ENCODE measurements around the gene SLC35A4.
A peak's percentile ranks its signal among the peaks of the same experiment; 100 is the strongest.

SLC35A4 gene

GRCh38 chr5:140564196-140565023 lies at the start of gene SLC35A4, which contains the start of gene APBB3:
TSS of gene SLC35A4 (plus strand) at chr5:140564828. CDS start at chr5:140567170, 2,342 bp downstream.
TSS of gene APBB3 (minus strand) at chr5:140564598. CDS start at chr5:140564245, 353 bp downstream.
- DNase-seq, result peak; percentile 99

- DNase-seq, result no peak
These were observed 40.6 kb upstream of the SLC35A4 start for GRCh38 chr5:140524003-140524402.

GRCh38 chr5:140540227-140540626 lies 24.4 kb upstream of the SLC35A4 start:
- DNase-seq, result no peak

GRCh38 chr5:140542972-140543371 lies 21.7 kb upstream of the SLC35A4 start:
- DNase-seq, result no peak

GRCh38 chr5:140544986-140545385 lies 19.6 kb upstream of the SLC35A4 start:
- DNase-seq, result no peak

- DNase-seq, result no peak
These were observed 19.0 kb upstream of the SLC35A4 start for GRCh38 chr5:140545606-140546005.

- DNase-seq, result no peak
These were observed 17.6 kb upstream of the SLC35A4 start for GRCh38 chr5:140546851-140547507.

- peak; percentile 88 for DNase-seq
These were observed 16.9 kb upstream of the SLC35A4 start, which contains the start of gene EIF4EBP3 for GRCh38 chr5:140547508-140548299. TSS of gene EIF4EBP3 (plus strand) at chr5:140547662. CDS start at chr5:140547738, 76 bp downstream.

GRCh38 chr5:140548300-140548688 lies 16.3 kb upstream of the SLC35A4 start:
- DNase-seq, result no peak

GRCh38 chr5:140548791-140549190 lies 15.8 kb upstream of the SLC35A4 start:
- DNase-seq, result no peak

- DNase-seq, result peak; percentile 25
These were observed 15.1 kb upstream of the SLC35A4 start for GRCh38 chr5:140549237-140550144.

GRCh38 chr5:140550147-140551079 lies 14.2 kb upstream of the SLC35A4 start:
- no peak for DNase-seq

GRCh38 chr5:140551872-140552271 lies 12.8 kb upstream of the SLC35A4 start:
- no peak for DNase-seq

- DNase-seq, result no peak
These were observed 11.0 kb upstream of the SLC35A4 start for GRCh38 chr5:140553657-140554056.

- DNase-seq, result no peak
These were observed 10.2 kb upstream of the SLC35A4 start for GRCh38 chr5:140554454-140554853.

- DNase-seq, result peak; percentile 25
These were observed 8.8 kb upstream of the SLC35A4 start for GRCh38 chr5:140555747-140556312.

GRCh38 chr5:140556438-140556837 lies 8.2 kb upstream of the SLC35A4 start:
- no peak for DNase-seq

- peak; percentile 88 for DNase-seq
These were observed 7.4 kb upstream of the SLC35A4 start, which contains the start of gene SRA1 for GRCh38 chr5:140557136-140557805. TSS of gene SRA1 (minus strand) at chr5:140557473. CDS start at chr5:140557452, 21 bp downstream.

GRCh38 chr5:140557965-140558364 lies 6.7 kb upstream of the SLC35A4 start:
- no peak for DNase-seq

- DNase-seq, result no peak
These were observed 6.1 kb upstream of the SLC35A4 start for GRCh38 chr5:140558542-140558941.

Measured in CD4-positive, alpha-beta T cell treated with Interleukin-21 for 1 hour (primary cell).